ENCODE measurements around the gene PWP1. TPM values are rescaled to one million over a fixed set of nuclear protein-coding genes. Genes with fewer than 3 reads are reported as not detected.

PWP1 gene
- total RNA-seq, 1 donor from 2014 or later = 38.1 TPM

- Histone ChIP-seq H3K9ac (ENCODE audit: low read depth in 1 of 3, low read length in 3 of 3) (no peak overlapping the region), H3K9me3 (ENCODE audit: control insufficient read depth in 3 of 3, low read length in 3 of 3) (no peaks in the 10 kb centered on the region), H3K36me3 (ENCODE audit: control insufficient read depth in 3 of 3, insufficient read depth in 3 of 3, low read length in 3 of 3) (no peaks in the 10 kb centered on the region), H3K27me3 (ENCODE audit: control insufficient read depth in 3 of 3, insufficient read depth in 3 of 3, low read length in 3 of 3) (peaks cover 15 to 27% (median 17%) of the 10 kb centered on the region in 3 donors), H3K27ac (ENCODE audit: low read depth, low read length) (no peak overlapping the region), H3K4me1 (ENCODE audit: control insufficient read depth in 3 of 3, insufficient read depth in 3 of 3, low read length in 3 of 3) (no peaks in the 10 kb centered on the region), H3K4me3 (ENCODE audit: low read length in 3 of 3) (no peak overlapping the region)
Measured at GRCh38 chr12:107666009-107666408, 19.6 kb upstream of the PWP1 start.

- Histone ChIP-seq H3K4me3 (ENCODE audit: low read length in 3 of 3) (no peak overlapping the region), H3K27ac (ENCODE audit: low read depth, low read length) (no peak overlapping the region), H3K9me3 (ENCODE audit: control insufficient read depth in 3 of 3, low read length in 3 of 3) (no peaks in the 10 kb centered on the region), H3K4me1 (ENCODE audit: control insufficient read depth in 3 of 3, insufficient read depth in 3 of 3, low read length in 3 of 3) (no peaks in the 10 kb centered on the region), H3K27me3 (ENCODE audit: control insufficient read depth in 3 of 3, insufficient read depth in 3 of 3, low read length in 3 of 3) (peaks cover 18 to 29% (median 19%) of the 10 kb centered on the region in 3 donors), H3K9ac (ENCODE audit: low read depth in 1 of 3, low read length in 3 of 3) (no peak overlapping the region), H3K36me3 (ENCODE audit: control insufficient read depth in 3 of 3, insufficient read depth in 3 of 3, low read length in 3 of 3) (no peaks in the 10 kb centered on the region)
Measured at GRCh38 chr12:107667464-107667863, 18.1 kb upstream of the PWP1 start.

DNA sequence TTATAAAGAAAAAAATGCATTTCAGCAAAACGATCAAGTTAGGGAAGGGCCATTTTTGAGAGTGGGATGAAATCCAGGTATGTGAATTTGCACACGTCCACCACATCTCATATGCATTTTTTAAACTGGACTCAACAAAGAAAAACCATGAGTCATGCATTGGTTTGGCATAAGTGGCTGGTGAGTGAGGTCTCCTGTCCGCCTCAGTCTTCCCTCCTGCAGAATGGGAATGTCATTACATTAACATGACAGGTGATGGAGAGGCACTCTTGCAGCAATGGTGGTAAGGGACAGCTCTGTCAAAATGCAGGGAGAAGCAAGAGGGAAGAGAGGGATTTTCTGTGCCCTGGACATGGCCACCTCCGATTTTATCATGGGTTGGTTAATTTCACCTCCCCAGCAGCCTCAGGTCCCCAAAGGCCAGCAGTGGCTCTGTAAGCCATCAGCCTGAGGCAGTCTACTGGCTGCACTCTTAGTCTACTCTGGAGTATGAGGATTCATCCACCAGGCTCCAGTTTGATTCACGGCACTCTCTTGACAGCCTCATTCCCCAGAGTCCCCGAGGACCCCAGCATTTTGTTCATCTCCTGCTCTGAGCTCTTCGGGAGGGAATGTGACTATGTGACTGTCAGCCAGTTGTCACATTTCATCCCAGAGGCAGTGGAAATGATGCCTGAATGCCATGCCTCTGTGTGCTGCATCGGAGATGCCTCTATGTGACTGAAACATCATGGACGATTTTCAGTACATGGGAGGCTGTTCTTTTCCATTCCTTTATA, 17.1 kb upstream of the PWP1 start:
- Histone ChIP-seq H3K4me1 (ENCODE audit: control insufficient read depth in 3 of 3, insufficient read depth in 3 of 3, low read length in 3 of 3) (no peaks in the 10 kb centered on the region), H3K27ac (ENCODE audit: low read depth, low read length) (no peak overlapping the region), H3K9me3 (ENCODE audit: control insufficient read depth in 3 of 3, low read length in 3 of 3) (no peaks in the 10 kb centered on the region), H3K27me3 (ENCODE audit: control insufficient read depth in 3 of 3, insufficient read depth in 3 of 3, low read length in 3 of 3) (peaks cover 18 to 29% (median 19%) of the 10 kb centered on the region in 3 donors), H3K36me3 (ENCODE audit: control insufficient read depth in 3 of 3, insufficient read depth in 3 of 3, low read length in 3 of 3) (no peaks in the 10 kb centered on the region), H3K9ac (ENCODE audit: low read depth in 1 of 3, low read length in 3 of 3) (no peak overlapping the region), H3K4me3 (ENCODE audit: low read length in 3 of 3) (no peak overlapping the region)

- Histone ChIP-seq H3K9me3 (ENCODE audit: control insufficient read depth in 3 of 3, low read length in 3 of 3) (no peaks in the 10 kb centered on the region), H3K27me3 (ENCODE audit: control insufficient read depth in 3 of 3, insufficient read depth in 3 of 3, low read length in 3 of 3) (peaks cover 18 to 29% (median 19%) of the 10 kb centered on the region in 3 donors), H3K9ac (ENCODE audit: low read depth in 1 of 3, low read length in 3 of 3) (no peak overlapping the region), H3K4me1 (ENCODE audit: control insufficient read depth in 3 of 3, insufficient read depth in 3 of 3, low read length in 3 of 3) (no peaks in the 10 kb centered on the region), H3K27ac (ENCODE audit: low read depth, low read length) (no peak overlapping the region), H3K36me3 (ENCODE audit: control insufficient read depth in 3 of 3, insufficient read depth in 3 of 3, low read length in 3 of 3) (no peaks in the 10 kb centered on the region), H3K4me3 (ENCODE audit: low read length in 3 of 3) (no peak overlapping the region)
Measured at GRCh38 chr12:107669946-107670345, 15.7 kb upstream of the PWP1 start.

DNA sequence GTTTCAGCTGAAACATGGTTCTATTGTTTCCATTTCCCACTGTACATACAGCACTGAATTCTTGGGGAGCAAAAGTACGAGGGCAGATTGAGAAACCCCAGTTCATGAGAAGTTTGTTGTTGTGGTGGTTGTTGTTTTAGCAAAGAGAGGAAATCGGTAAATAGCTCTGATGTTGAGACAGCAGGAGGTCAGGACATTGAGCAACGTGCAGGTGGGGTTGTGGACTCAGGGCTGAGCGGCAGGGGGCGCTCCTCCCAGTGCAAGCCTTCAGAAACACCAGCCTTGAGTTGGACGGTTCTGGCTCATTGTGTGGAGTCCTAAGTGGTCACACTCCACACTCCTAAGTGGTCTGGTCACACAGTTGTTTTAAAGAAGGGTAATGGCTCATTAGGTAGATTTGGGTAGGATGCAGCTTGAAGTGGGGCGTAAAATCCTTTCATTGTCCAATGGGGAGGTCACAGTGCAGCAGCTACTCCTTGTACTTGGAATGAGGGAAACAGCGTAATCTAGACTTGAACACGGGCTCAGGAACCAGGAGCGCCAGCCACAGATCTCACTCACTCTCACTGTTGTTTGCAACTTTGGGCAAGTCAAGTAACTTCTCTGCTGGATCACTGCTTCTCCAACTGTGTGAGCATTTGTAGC, 14.5 kb upstream of the PWP1 start:
- H3K27me3 ChIP-seq (ENCODE audit: control insufficient read depth in 3 of 3, insufficient read depth in 3 of 3, low read length in 3 of 3) = peaks cover 12 to 29% (median 18%) of the 10 kb centered on the region in 3 donors

DNA sequence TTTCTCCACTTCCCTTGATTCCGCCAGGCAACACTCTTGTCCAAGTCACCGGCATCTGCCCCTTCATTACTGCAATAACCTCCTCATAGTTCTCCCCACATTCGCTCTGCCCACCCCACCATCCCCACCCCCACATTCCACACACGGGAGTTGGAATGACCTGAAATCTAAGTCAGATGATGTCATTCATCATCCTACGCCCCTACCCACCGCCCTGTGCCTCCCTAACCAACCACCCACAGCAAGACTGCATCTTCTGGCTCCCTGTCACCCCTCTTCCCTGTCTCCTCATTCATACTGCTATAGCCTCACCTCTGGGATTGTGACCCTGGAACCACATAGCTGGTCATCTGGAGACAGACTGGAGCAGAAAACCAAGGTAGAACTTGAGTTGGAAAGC, 7.9 kb upstream of the PWP1 start:
- Histone ChIP-seq H3K4me1 (ENCODE audit: control insufficient read depth in 3 of 3, insufficient read depth in 3 of 3, low read length in 3 of 3) (no peaks in the 10 kb centered on the region), H3K9me3 (ENCODE audit: control insufficient read depth in 3 of 3, low read length in 3 of 3) (no peaks in the 10 kb centered on the region), H3K9ac (ENCODE audit: low read depth in 1 of 3, low read length in 3 of 3) (no peak overlapping the region), H3K27me3 (ENCODE audit: control insufficient read depth in 3 of 3, insufficient read depth in 3 of 3, low read length in 3 of 3) (peaks cover 5 to 16% (median 6%) of the 10 kb centered on the region in 3 donors), H3K27ac (ENCODE audit: low read depth, low read length) (no peak overlapping the region), H3K36me3 (ENCODE audit: control insufficient read depth in 3 of 3, insufficient read depth in 3 of 3, low read length in 3 of 3) (no peaks in the 10 kb centered on the region), H3K4me3 (ENCODE audit: low read length in 3 of 3) (no peak overlapping the region)

More for the DNA sequence above, 14.5 kb upstream of the PWP1 start:
- Histone ChIP-seq H3K9ac (ENCODE audit: low read depth in 1 of 3, low read length in 3 of 3) (no peak overlapping the region), H3K4me1 (ENCODE audit: control insufficient read depth in 3 of 3, insufficient read depth in 3 of 3, low read length in 3 of 3) (no peaks in the 10 kb centered on the region), H3K9me3 (ENCODE audit: control insufficient read depth in 3 of 3, low read length in 3 of 3) (no peaks in the 10 kb centered on the region), H3K36me3 (ENCODE audit: control insufficient read depth in 3 of 3, insufficient read depth in 3 of 3, low read length in 3 of 3) (no peaks in the 10 kb centered on the region), H3K27ac (ENCODE audit: low read depth, low read length) (no peak overlapping the region), H3K4me3 (ENCODE audit: low read length in 3 of 3) (no peak overlapping the region)

- H3K4me1 ChIP-seq (ENCODE audit: control insufficient read depth in 3 of 3, insufficient read depth in 3 of 3, low read length in 3 of 3) = no peaks in the 10 kb centered on the region
- no peak overlapping the region for H3K9ac ChIP-seq (ENCODE audit: low read depth in 1 of 3, low read length in 3 of 3)
- no peak overlapping the region for H3K4me3 ChIP-seq (ENCODE audit: low read length in 3 of 3)
- H3K27ac ChIP-seq (ENCODE audit: low read depth, low read length) = no peak overlapping the region
- H3K9me3 ChIP-seq (ENCODE audit: control insufficient read depth in 3 of 3, low read length in 3 of 3) = no peaks in the 10 kb centered on the region
- H3K36me3 ChIP-seq (ENCODE audit: control insufficient read depth in 3 of 3, insufficient read depth in 3 of 3, low read length in 3 of 3) = no peaks in the 10 kb centered on the region
- peaks cover 5 to 16% (median 6%) of the 10 kb centered on the region in 3 donors for H3K27me3 ChIP-seq (ENCODE audit: control insufficient read depth in 3 of 3, insufficient read depth in 3 of 3, low read length in 3 of 3)
Measured at GRCh38 chr12:107679336-107679735, 6.3 kb upstream of the PWP1 start.

DNA sequence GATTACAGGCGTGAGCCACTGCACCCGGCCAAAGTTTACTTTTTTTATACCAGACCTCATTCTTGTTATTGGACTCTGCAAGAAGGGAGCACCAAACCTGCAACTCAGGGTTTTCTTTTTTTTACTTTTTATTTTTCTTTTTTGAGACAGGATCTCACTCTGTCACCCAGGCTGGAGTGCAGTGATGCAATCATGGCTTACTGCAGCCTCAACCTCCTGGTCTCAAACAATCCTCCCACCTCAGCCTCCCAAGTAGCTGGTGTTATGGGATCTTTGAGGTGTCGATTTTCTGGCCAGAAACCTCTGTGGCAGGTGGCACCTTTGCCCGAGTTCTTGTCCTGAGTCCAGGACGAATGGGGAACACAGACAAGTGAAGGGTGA, 4.2 kb upstream of the PWP1 start:
- Histone ChIP-seq H3K9me3 (ENCODE audit: control insufficient read depth in 3 of 3, low read length in 3 of 3) (no peaks in the 10 kb centered on the region), H3K4me3 (ENCODE audit: low read length in 3 of 3) (no peak overlapping the region), H3K27ac (ENCODE audit: low read depth, low read length) (no peak overlapping the region), H3K4me1 (ENCODE audit: control insufficient read depth in 3 of 3, insufficient read depth in 3 of 3, low read length in 3 of 3) (peaks cover 8 to 16% (median 9%) of the 10 kb centered on the region in 3 donors), H3K27me3 (ENCODE audit: control insufficient read depth in 3 of 3, insufficient read depth in 3 of 3, low read length in 3 of 3) (peaks cover 5 to 16% (median 5%) of the 10 kb centered on the region in 3 donors), H3K9ac (ENCODE audit: low read depth in 1 of 3, low read length in 3 of 3) (no peak overlapping the region), H3K36me3 (ENCODE audit: control insufficient read depth in 3 of 3, insufficient read depth in 3 of 3, low read length in 3 of 3) (peaks cover 0 to 4% (median 0%) of the 10 kb centered on the region in 3 donors)

- no peaks in the 10 kb centered on the region for H3K9me3 ChIP-seq (ENCODE audit: control insufficient read depth in 3 of 3, low read length in 3 of 3)
- H3K27me3 ChIP-seq (ENCODE audit: control insufficient read depth in 3 of 3, insufficient read depth in 3 of 3, low read length in 3 of 3) = peaks cover 0 to 16% (median 2%) of the 10 kb centered on the region in 3 donors
- no peak overlapping the region for H3K9ac ChIP-seq (ENCODE audit: low read depth in 1 of 3, low read length in 3 of 3)
Measured at GRCh38 chr12:107681836-107682820, 3.5 kb upstream of the PWP1 start.

More at GRCh38 chr12:107681836-107682820, 3.5 kb upstream of the PWP1 start:
- no peak overlapping the region for H3K27ac ChIP-seq (ENCODE audit: low read depth, low read length)
- no peak overlapping the region for H3K4me3 ChIP-seq (ENCODE audit: low read length in 3 of 3)
- peaks cover 0 to 4% (median 0%) of the 10 kb centered on the region in 3 donors for H3K36me3 ChIP-seq (ENCODE audit: control insufficient read depth in 3 of 3, insufficient read depth in 3 of 3, low read length in 3 of 3)
- H3K4me1 ChIP-seq (ENCODE audit: control insufficient read depth in 3 of 3, insufficient read depth in 3 of 3, low read length in 3 of 3) = peaks cover 9 to 19% (median 10%) of the 10 kb centered on the region in 3 donors

Measured in skeletal muscle tissue (tissue), 4 donors.